Astrocyte (in vitro differentiated cells and primary cell): ENCODE measurements around the gene MIDN.

Experiments used
- CTCF ChIP-seq: IDR thresholded peaks from 2 replicates; pipeline ENCODE4 v1.5.1; 2011; ENCODE audit warnings: low read depth, mild to moderate bottlenecking, inconsistent platforms, low read length, moderate library complexity; ENCODE audit not compliant: insufficient read depth
- EZH2 ChIP-seq: IDR thresholded peaks from 2 replicates; pipeline ENCODE4 v1.6.1; 2012; ENCODE audit warnings: mild to moderate bottlenecking, low read length, inconsistent platforms; ENCODE audit not compliant: insufficient read depth

- TF ChIP-seq CTCF: no peak
- TF ChIP-seq EZH2: no peak
These were observed 26.5 kb upstream of the MIDN start for GRCh38 chr19:1221904-1222255.
